ENCODE results near the gene GXYLT1.
"Not testable (repeated sequence)": the region's sequence is repeated elsewhere in the genome, so short reads cannot be mapped to it uniquely, and the experiment has no call there.

Gene GXYLT1

DNA sequence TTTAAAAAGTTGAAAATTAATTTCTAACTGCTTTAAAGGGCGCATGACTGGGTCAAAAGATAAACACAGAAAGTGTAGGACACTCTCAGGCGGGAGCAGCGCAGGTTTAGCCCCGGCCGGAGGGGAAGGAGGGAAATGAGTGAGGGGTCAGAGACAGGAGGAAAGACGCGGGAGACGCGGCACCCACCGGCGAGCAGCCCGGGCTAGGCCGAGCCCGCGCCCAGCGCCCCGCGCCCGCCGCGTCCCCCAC, 591 bp downstream of the GXYLT1 start:
- DNase-seq (ENCODE audit: low spot score), result no peak

DNA sequence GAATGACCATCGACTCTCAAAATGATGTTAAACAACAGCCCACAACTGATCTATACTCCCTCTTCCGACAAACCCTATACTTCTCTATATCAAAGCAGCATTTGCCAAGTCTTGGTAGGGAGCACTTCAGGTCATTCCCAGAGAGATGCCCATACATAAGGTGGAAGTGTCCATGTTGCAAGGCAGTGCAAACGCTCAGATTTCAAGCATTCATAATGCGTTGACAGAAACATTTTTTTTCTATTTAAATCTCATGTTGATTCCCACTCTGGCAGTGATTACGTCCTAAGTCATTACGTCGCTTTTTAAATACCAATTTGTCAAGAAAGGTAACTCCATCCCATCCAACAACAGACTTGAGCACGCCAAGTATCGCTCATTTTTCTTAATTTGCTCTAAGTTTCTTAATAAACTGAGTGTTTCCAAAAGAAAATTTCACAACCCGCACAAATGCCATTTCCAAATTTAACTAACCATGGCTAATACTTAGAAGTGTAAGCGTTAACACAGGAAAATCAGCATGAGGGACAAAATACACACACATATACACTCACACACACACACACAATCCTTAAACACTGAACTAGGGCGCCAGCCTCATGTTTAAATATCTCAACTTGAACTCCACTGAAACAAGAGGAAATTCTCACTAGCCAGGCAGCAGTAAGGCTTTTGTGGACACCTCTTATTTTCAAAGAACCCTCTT, 1.1 kb downstream of the GXYLT1 start:
- DNase-seq (ENCODE audit: low spot score), result no peak

DNA sequence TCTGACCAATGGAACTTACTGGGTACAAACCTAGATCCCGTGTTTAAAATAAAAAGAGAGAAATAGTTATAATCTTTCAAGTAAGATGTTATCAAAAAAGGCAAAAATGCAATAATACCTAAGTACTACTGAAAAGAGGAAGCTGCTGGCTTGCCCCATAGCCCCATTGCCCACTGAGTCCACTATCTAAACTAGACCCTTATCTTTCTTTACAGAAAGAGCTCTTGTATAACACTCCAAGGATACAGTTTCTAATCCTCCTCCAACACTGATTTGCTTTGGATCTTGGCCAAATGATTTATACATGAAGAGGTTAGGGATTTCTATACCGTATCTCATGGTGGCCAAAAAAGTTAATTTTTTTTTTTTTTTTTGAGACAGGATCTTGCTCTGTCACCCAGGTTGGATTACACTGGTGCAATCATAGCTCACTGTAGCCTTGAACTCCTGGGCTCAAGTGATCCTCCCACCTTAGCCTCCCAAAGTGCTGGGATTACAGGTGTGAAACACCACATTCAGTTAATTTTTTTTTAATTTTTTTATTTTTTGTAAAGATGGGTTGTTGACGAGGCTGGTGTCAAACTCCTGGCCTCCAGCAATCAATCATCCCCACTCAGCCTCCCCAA, 2.6 kb downstream of the GXYLT1 start:
- DNase-seq (ENCODE audit: low spot score), result no peak

GRCh38 chr12:42140901-42141300, 3.8 kb downstream of the GXYLT1 start:
- no peak for DNase-seq (ENCODE audit: low spot score)

- no peak for DNase-seq (ENCODE audit: low spot score)
Measured at GRCh38 chr12:42135259-42135814, 9.3 kb downstream of the GXYLT1 start.

- no peak for DNase-seq (ENCODE audit: low spot score)
Measured at GRCh38 chr12:42130672-42131402, 13.8 kb downstream of the GXYLT1 start.

- DNase-seq (ENCODE audit: low spot score), result no peak
Measured at GRCh38 chr12:42129595-42130204, 15.0 kb downstream of the GXYLT1 start.

DNA sequence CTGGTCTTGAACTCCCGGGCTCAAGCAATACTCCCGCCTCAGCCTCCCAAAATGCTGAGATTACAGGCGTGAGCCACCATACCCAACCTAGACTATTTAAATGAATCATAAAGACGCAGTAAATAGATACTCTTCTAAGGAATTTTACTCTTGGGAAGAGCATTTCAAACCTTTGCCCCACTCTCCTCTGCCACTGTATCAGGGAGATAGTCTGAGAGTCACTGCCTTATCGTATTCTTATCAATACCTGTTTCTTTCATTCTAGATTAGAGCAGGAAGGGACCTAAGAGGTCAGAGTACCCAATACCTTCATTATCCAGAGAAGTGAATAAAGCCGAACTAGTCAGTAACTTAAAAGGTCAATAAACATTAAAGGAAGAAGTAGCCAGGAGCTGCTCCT, 15.8 kb downstream of the GXYLT1 start:
- DNase-seq (ENCODE audit: low spot score), result no peak

DNA sequence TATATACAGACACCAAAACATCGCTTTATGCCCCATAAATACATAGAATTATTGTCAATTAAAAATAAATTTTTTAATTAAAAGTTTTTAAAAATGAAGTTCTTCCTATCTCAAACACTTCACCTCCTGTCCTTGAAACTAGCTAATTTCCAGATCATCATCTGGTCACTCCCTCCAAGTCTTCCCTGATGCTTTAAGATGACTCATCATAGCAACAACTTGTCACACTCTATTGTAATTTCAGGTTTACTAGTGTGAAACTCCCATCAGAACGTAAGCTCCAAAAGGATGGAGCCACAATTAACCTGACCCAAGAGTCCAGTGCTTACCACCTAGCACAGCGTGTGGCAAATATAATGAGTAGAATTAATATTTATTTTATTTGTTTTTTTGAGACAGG, 16.3 kb downstream of the GXYLT1 start:
- no peak for DNase-seq (ENCODE audit: low spot score)

DNA sequence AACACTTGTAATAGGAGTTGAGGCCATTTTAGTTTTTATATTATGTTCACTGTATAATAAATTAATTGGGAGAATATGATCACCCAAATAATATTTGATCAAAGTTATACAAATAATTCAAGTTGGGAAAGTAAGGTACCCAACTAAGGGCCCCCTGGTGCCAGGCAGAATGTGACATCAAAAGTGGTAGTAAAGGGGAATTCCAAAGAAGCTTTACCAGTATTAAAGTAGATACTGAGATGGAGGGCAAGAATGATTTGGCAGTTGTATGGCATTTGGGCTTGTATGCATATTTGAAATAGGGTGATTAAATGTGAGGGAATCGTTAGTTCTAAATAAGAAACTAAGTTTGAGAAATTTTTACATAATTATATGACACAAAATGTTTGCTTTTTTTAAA, 17.7 kb downstream of the GXYLT1 start:
- no peak for DNase-seq (ENCODE audit: low spot score)

GRCh38 chr12:42125388-42125767, 19.3 kb downstream of the GXYLT1 start:
- no peak for DNase-seq (ENCODE audit: low spot score)

DNA sequence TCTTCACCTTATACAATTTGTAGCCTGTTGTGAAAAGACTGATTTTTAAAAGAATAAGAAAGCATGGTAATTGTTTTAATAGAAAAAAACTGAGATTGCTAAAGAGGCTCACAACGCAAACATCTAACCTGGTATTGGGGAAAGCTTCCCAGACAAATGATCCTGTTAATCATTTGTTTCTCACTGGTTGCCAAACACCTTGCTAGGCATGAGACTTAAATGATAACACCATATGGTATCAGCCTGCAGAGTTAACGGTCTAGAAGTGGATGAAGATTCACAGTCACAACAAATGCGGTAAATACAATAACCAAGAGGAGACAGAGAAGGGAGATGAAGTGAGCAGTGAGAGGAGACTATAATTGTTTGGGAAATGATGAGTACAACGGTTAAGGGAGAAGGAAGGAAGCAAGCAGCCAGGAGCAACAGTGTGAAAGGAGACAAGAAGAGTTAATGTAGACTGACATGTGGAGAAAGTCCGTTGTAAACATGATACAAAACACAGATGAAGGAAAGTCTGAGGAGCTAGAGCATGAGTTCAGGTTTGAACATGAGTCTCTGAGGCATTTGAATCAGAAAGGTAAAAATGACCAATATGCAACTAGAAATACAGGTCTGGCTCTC, 19.8 kb downstream of the GXYLT1 start:
- DNase-seq (ENCODE audit: low spot score), result no peak

GRCh38 chr12:42119085-42119633, 25.5 kb downstream of the GXYLT1 start:
- DNase-seq (ENCODE audit: low spot score), result no peak

- DNase-seq (ENCODE audit: low spot score), result no peak
Measured at GRCh38 chr12:42118136-42118879, 26.4 kb downstream of the GXYLT1 start.

DNA sequence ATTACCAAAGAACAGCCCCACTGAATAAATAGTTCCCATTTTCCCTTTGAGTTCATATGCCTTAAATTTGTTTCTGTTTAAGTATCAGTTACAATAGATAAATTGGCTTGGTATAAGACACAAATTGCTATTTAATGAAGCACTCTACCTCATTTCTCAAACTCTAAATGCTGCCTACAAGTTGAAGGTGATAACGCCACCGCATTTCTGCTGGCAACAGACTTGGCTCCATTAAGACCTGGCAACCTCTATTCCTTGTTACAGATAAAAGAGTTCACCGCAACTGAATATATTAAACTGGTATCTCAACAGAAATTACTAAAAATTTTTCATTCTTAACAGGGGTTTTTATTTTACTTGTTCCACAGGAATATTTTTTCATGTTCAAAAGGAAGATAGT, 35.6 kb downstream of the GXYLT1 start:
- no peak for DNase-seq (ENCODE audit: low spot score)

GRCh38 chr12:42106791-42107190, 37.9 kb downstream of the GXYLT1 start:
- not testable (repeated sequence) for DNase-seq (ENCODE audit: low spot score)

- no peak for DNase-seq (ENCODE audit: low spot score)
Measured at GRCh38 chr12:42104784-42105183, 39.9 kb downstream of the GXYLT1 start.

- DNase-seq (ENCODE audit: low spot score), result no peak
Measured at GRCh38 chr12:42104087-42104486, 40.6 kb downstream of the GXYLT1 start.

DNA sequence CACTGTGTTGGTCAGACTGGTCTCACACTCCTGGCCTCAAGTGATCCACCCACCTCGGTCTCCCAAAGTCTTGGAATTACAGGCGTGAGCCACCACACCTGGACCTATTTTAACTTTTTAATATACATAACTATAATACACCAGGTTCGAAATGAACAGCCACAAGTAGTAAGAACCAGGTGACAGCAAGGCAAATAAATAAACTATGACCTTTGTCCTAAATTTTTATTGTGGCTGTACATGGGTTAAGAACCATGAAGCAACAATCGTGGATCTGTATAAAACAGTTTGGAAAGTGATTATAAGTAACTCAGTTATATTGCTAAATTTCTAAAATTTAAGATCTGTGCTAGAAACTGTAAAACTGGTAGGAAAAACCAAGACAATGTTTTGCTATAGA, 41.5 kb downstream of the GXYLT1 start:
- DNase-seq (ENCODE audit: low spot score), result no peak

DNA sequence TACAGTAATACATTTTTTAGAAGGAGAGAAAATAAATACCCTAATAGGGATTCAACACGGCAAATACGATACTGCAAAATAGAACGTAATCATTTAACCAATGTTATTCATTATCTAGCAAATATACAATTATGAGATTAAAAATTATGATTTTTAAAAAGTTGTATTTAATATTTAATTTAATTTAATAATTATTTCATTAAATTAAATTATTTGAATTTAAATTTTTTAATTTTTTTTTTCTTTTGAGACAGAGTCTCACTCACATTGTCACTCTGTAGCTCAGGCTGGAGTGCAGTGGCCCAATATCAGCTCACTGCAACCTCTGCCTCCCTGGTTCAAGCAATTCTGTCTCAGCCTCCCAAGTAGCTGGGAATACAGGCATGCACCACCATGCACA, 42.0 kb downstream of the GXYLT1 start:
- DNase-seq (ENCODE audit: low spot score), result no peak

DNA sequence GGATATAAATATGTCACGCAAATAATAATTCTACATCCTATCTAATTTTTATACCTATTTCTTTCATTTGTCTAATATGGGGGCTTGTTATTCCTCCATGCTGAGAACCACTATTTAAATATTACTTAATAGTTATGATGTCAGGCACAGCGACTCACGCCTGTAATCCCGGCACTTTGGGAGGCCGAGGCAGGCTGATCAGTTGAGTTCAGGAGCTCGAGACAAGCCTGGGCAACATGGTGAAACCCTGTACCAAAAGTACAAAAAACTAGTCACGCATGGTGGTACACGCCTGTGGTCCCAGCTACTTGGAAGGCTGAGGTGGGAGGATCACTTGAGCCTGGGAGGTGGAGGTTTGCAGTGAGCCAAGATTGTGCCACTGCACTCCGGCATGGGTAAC, 45.2 kb downstream of the GXYLT1 start:
- DNase-seq (ENCODE audit: low spot score), result no peak

Measured in ecto neural progenitor cell (in vitro differentiated cells).